Lower leg skin (tissue), 4 donors: ENCODE results near the gene CHID1. TPM values are rescaled to one million over a fixed set of nuclear protein-coding genes. Genes with fewer than 3 reads are reported as not detected.
A peak's percentile ranks its signal among the peaks of the same experiment; 100 is the strongest.

Source experiments
- DNase-seq, 2 donors: peaks; one replicate each; pipeline ENCODE4 v3.0.0-alpha.2; 2019; ENCODE audit warnings: low spot score in 2 of 2
- H3K4me3 ChIP-seq: fragments of 200-600 bp; sonication (generic); 2 replicates; pipeline ENCODE4 v1.5.1; 2017; ENCODE audit warnings: mild to moderate bottlenecking, low read depth; ENCODE audit not compliant: poor library complexity, severe bottlenecking
- CTCF ChIP-seq, 3 donors: fragments of 450-650 bp; IDR thresholded peaks; one replicate each; pipeline ENCODE4 v1.5.1; 2016; ENCODE audit warnings: antibody characterized with exemption in 3 of 3, mild to moderate bottlenecking in 3 of 3, moderate library complexity in 2 of 3
- POLR2A ChIP-seq, 2 donors: fragments of 450-650 bp; IDR thresholded peaks; one replicate each; pipeline ENCODE4 v1.6.1; 2016 to 2017; ENCODE audit warnings: antibody characterized with exemption in 2 of 2, mild to moderate bottlenecking in 1 of 2, moderate library complexity in 1 of 2
- WGBS, 2 donors: methylation state at CpG; one replicate each; pipeline ENCODE4 v1.1.5; 2018; 5-methylcytosine and 5-hydroxymethylcytosine counted together
- intact Hi-C: fragments of 100-400 bp; cut with DNase I; formaldehyde crosslinking; loops from one replicate; pipeline ENCODE4 v1.15.0; 2023; ENCODE audit warnings: low total_unique reads
- total RNA-seq, 4 donors: library from RNA; depleted of rRNA; stranded (reverse); fragments of >200 nt; gene quantifications; one replicate each; pipeline ENCODE4 v1.1.0, GENCODE V29; 2016

The CHID1 gene
- 10 to 100 TPM; 35.5 to 59.4 (median 50.7) TPM for total RNA-seq

GRCh38 chr11:910589-911030 is at the start of gene CHID1:
CHID1 (minus strand) TSS chr11:910810; CDS start chr11:904816, 5,994 bp downstream.
- WGBS, 2 donors, result 0 to 4% methylated on average over 12 to 28 of the region's 59 CpGs
- no peak for TF ChIP-seq CTCF (IDR thresholded peaks at IDR 0.05)
- no peak for TF ChIP-seq POLR2A (IDR thresholded peaks at IDR 0.05)
- DNase-seq, result peak; percentile 82 to 96
- intact Hi-C loops, result no loop called here
- H3K4me3 ChIP-seq, result peak within 1 kb of the TSS; percentile 89

GRCh38 chr11:959608-960007 is 49.0 kb upstream of the CHID1 start:
- no peak for TF ChIP-seq CTCF (IDR thresholded peaks at IDR 0.05)
- TF ChIP-seq POLR2A (IDR thresholded peaks at IDR 0.05), result no peak
- DNase-seq, result no peak
- 87 to 92% methylated on average over 10 of the region's 10 CpGs for whole genome bisulfite sequencing, 2 donors
- no peak overlapping the region for H3K4me3 ChIP-seq
- intact Hi-C loops, result no loop called here

DNA sequence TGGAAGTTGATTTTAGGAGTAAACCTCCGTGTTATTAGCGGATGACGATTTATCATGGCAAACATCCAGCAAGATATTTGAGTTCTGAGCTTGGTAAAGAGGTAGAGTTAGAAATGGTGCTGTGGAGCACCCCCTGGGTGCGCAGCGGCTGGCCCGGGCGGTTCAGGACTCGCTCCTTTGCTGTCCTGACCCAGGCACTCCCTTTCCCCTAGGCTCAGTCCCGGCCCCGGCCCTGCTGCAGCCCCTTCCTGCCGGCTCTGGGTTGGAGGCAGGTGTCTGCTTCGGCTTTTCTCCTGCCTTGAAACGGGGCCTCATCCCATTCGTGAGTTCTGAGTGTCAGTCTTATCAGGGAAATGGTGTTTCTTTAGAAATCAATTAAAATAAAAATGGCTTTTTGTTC is 48.4 kb upstream of the CHID1 start:
- no peak overlapping the region for H3K4me3 ChIP-seq
- intact Hi-C loops, result no loop called here
- TF ChIP-seq CTCF (IDR thresholded peaks at IDR 0.05) (no peak), POLR2A (IDR thresholded peaks at IDR 0.05) (no peak)
- 52 to 53% methylated on average over 14 of the region's 14 CpGs for WGBS, 2 donors
- no peak for DNase-seq

DNA sequence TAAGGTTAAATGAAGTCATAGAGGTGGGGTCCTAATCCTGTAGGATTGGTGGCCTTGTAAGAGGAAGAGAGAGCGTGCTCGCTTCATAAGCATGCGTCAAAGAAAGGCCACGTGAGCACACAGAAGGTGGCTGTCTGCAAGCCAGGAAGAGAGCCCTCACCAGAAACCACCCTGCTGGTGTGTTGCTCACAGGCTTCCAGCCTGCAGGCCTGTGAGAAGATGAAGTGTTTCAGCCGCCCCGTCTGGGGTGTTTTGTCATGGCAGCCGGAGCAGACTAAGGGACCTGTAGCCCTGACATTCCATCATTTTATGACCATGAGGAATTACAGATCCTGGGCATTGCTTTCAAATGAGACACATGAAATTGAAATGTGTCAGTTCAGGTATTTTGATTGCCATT is 47.5 kb upstream of the CHID1 start:
- intact Hi-C loops, result no loop called here
- TF ChIP-seq CTCF (IDR thresholded peaks at IDR 0.05) (no peak), POLR2A (IDR thresholded peaks at IDR 0.05) (no peak)
- no peak for DNase-seq
- 89 to 97% methylated on average over 7 of the region's 7 CpGs for WGBS, 2 donors
- no peak overlapping the region for H3K4me3 ChIP-seq

DNA sequence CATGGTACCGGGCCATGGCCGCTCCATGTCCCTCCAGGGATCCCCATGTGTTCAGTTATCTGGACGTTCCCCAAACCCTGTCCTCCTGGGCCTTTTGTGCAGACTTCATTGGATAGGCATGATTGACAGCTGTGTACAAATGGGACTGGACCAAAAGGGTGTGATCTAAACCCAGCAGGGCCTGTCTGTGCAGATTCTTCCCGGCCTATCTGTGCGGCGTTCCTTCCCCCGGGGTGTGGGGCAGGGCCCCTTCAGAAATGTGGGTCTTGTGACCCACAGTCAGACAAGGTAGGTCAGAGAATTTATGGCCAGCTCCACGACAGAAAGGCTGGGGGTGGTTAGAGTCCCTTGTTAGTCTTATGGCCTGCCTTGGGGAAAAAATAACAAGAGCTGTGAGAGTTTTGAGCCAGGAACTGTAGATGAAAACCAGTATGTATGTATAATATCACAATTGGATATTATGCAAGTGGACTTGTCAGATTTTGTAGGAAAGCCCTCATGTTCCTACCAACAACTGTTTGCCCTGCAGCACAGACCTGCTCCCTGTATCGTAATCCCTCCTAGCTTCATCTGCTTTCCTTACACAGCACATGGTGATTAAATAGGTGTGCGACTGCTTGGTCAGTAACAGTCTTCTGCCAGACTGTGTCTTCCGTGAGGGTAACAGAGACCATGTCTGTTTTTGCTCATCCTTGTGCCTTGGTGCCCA is 46.8 kb upstream of the CHID1 start:
- no peak for TF ChIP-seq CTCF (IDR thresholded peaks at IDR 0.05)
- TF ChIP-seq POLR2A (IDR thresholded peaks at IDR 0.05), result no peak
- no peak for DNase-seq
- no peak overlapping the region for H3K4me3 ChIP-seq
- intact Hi-C loops, result no loop called here
- 53 to 60% methylated on average over 10 to 11 of the region's 11 CpGs for WGBS, 2 donors
